Amniotic epithelial cell (primary cell): ENCODE results near the gene PHIP.

Source experiments
- DNase-seq: peaks from one replicate; pipeline ENCODE4 v3.0.0-alpha.2; 2010; ENCODE audit warnings: low read depth

The PHIP gene

GRCh38 chr6:79009819-79010218, 68.2 kb downstream of the PHIP start:
- DNase-seq = no peak

GRCh38 chr6:79005497-79005896, 72.6 kb downstream of the PHIP start:
- no peak for DNase-seq

GRCh38 chr6:79005024-79005423, 73.0 kb downstream of the PHIP start:
- DNase-seq = peak; percentile 19

GRCh38 chr6:79004239-79004638, 73.8 kb downstream of the PHIP start:
- DNase-seq = no peak

- DNase-seq = no peak
Measured at GRCh38 chr6:79001415-79001814, 76.6 kb downstream of the PHIP start.

GRCh38 chr6:78999737-79000136, 78.3 kb downstream of the PHIP start:
- peak; percentile 42 for DNase-seq

GRCh38 chr6:78995946-78996345, 82.1 kb downstream of the PHIP start:
- DNase-seq = peak; percentile 78

GRCh38 chr6:78995346-78995745, 82.7 kb downstream of the PHIP start:
- no peak for DNase-seq

GRCh38 chr6:78993955-78994354, 84.1 kb downstream of the PHIP start:
- DNase-seq = no peak

GRCh38 chr6:78989191-78989590, 88.9 kb downstream of the PHIP start:
- no peak for DNase-seq

- DNase-seq = no peak
Measured at GRCh38 chr6:78986161-78986560, 91.9 kb downstream of the PHIP start.

GRCh38 chr6:78984225-78984950, 93.7 kb downstream of the PHIP start:
- DNase-seq = no peak

- no peak for DNase-seq
Measured at GRCh38 chr6:78967191-78967590, 110.9 kb downstream of the PHIP start.

GRCh38 chr6:78966542-78966941, 111.5 kb downstream of the PHIP start:
- no peak for DNase-seq

- DNase-seq = no peak
Measured at GRCh38 chr6:78962448-78962847, 115.6 kb downstream of the PHIP start.

GRCh38 chr6:78954740-78955139, 123.3 kb downstream of the PHIP start:
- DNase-seq = no peak

- DNase-seq = no peak
Measured at GRCh38 chr6:78953798-78954197, 124.3 kb downstream of the PHIP start.

GRCh38 chr6:78952362-78952761, 125.7 kb downstream of the PHIP start:
- DNase-seq = no peak

GRCh38 chr6:78948785-78949184, 129.3 kb downstream of the PHIP start:
- DNase-seq = no peak

- DNase-seq = peak; percentile 35
Measured at GRCh38 chr6:78947962-78948361, 130.1 kb downstream of the PHIP start.

- peak; percentile 14 for DNase-seq
Measured at GRCh38 chr6:78947529-78947928, 130.5 kb downstream of the PHIP start.

- DNase-seq = peak; percentile 56
Measured at GRCh38 chr6:78942446-78942845, 135.6 kb downstream of the PHIP start.

GRCh38 chr6:78936515-78936914, 141.5 kb downstream of the PHIP start:
- no peak for DNase-seq

GRCh38 chr6:78935553-78935952, 142.5 kb downstream of the PHIP start:
- DNase-seq = no peak
